GM12865 (cell line): Measurements from ENCODE around the gene NANOGP8.

Experiments
- DNase-seq: peaks from one replicate; pipeline ENCODE4 v3.0.0; 2010; ENCODE audit warnings: low read depth
- H3K4me3 ChIP-seq: 2 replicates; pipeline ENCODE4 v1.5.1; 2011; ENCODE audit warnings: mild to moderate bottlenecking, low read depth, low read length, control low read depth
- CTCF ChIP-seq: IDR thresholded peaks from 2 replicates; pipeline ENCODE4 v1.5.1; 2011; ENCODE audit warnings: low read length, control low read depth, low read depth, inconsistent platforms; ENCODE audit not compliant: insufficient read depth; ENCODE audit errors: missing control alignments

Gene NANOGP8

GRCh38 chr15:35111861-35112260, 26.8 kb upstream of the NANOGP8 start:
- DNase-seq: no peak
- no peak for TF ChIP-seq CTCF
- H3K4me3 ChIP-seq: no peak overlapping the region

GRCh38 chr15:35108453-35108852, 23.4 kb upstream of the NANOGP8 start:
- DNase-seq: no peak
- no peak overlapping the region for H3K4me3 ChIP-seq
- no peak for TF ChIP-seq CTCF

- DNase-seq: no peak
- no peak overlapping the region for H3K4me3 ChIP-seq
- no peak for TF ChIP-seq CTCF
Measured at GRCh38 chr15:35107561-35107960, 22.5 kb upstream of the NANOGP8 start.

GRCh38 chr15:35107122-35107521, 22.0 kb upstream of the NANOGP8 start:
- no peak for TF ChIP-seq CTCF
- no peak for DNase-seq
- H3K4me3 ChIP-seq: no peak overlapping the region

- DNase-seq: no peak
- no peak overlapping the region for H3K4me3 ChIP-seq
- TF ChIP-seq CTCF: no peak
Measured at GRCh38 chr15:35104526-35105147, 19.5 kb upstream of the NANOGP8 start.

- no peak for TF ChIP-seq CTCF
- DNase-seq: no peak
- no peak overlapping the region for H3K4me3 ChIP-seq
Measured at GRCh38 chr15:35102186-35102585, 17.1 kb upstream of the NANOGP8 start.

- TF ChIP-seq CTCF: no peak
- no peak for DNase-seq
- no peak overlapping the region for H3K4me3 ChIP-seq
Measured at GRCh38 chr15:35101335-35101734, 16.2 kb upstream of the NANOGP8 start.
